VCaP (cell line): ENCODE results near the gene ELP2.

Source experiments
- H3K27ac ChIP-seq: fragments of 450-650 bp; 2 replicates; pipeline ENCODE4 v1.5.1; 2017
- CTCF ChIP-seq: fragments of 450-650 bp; conservative IDR thresholded peaks from 2 replicates; pipeline ENCODE4 v1.5.1; 2017; ENCODE audit warnings: mild to moderate bottlenecking, moderate library complexity

The ELP2 gene

GRCh38 chr18:36152781-36153180, 23.1 kb downstream of the ELP2 start:
- H3K27ac ChIP-seq = no peak overlapping the region
- no peak for TF ChIP-seq CTCF

- no peak for TF ChIP-seq CTCF
- no peak overlapping the region for H3K27ac ChIP-seq
Measured at GRCh38 chr18:36153203-36153602, 23.5 kb downstream of the ELP2 start.

GRCh38 chr18:36153771-36154170, 24.1 kb downstream of the ELP2 start:
- H3K27ac ChIP-seq = no peak overlapping the region
- no peak for TF ChIP-seq CTCF

GRCh38 chr18:36155851-36156757, 26.4 kb downstream of the ELP2 start:
- TF ChIP-seq CTCF = no peak
- no peak overlapping the region for H3K27ac ChIP-seq

GRCh38 chr18:36157441-36157840, 27.7 kb downstream of the ELP2 start:
- H3K27ac ChIP-seq = no peak overlapping the region
- no peak for TF ChIP-seq CTCF

GRCh38 chr18:36158266-36158867, 28.7 kb downstream of the ELP2 start:
- no peak for TF ChIP-seq CTCF
- H3K27ac ChIP-seq = no peak overlapping the region

GRCh38 chr18:36160959-36161371, 31.3 kb downstream of the ELP2 start:
- H3K27ac ChIP-seq = no peak overlapping the region
- TF ChIP-seq CTCF = no peak
